T-helper 2 cell treated with Interferon-gamma antibody and Interleukin-4, amounts not matched to agents 100 ng/mL and 5 ng/mL, for 36 hours (primary cell): ENCODE data around the gene MGLL. TPM values are rescaled to one million over a fixed set of nuclear protein-coding genes. Genes with fewer than 3 reads are reported as not detected.
"Not testable (repeated sequence)": the region's sequence is repeated elsewhere in the genome, so short reads cannot be mapped to it uniquely, and the experiment has no call there.

ENCODE experiments used
- intact Hi-C: fragments of 100-400 bp; cut with micrococcal nuclease; formaldehyde crosslinking; loops from one replicate; pipeline ENCODE4 v1.15.1; 2023
- total RNA-seq: library from RNA; stranded (reverse); gene quantifications from 2 replicates; pipeline ENCODE4 v1.2.3, GENCODE V29; 2022

MGLL gene
- total RNA-seq, 1 donor from 2014 or later, result 3.8 TPM

DNA sequence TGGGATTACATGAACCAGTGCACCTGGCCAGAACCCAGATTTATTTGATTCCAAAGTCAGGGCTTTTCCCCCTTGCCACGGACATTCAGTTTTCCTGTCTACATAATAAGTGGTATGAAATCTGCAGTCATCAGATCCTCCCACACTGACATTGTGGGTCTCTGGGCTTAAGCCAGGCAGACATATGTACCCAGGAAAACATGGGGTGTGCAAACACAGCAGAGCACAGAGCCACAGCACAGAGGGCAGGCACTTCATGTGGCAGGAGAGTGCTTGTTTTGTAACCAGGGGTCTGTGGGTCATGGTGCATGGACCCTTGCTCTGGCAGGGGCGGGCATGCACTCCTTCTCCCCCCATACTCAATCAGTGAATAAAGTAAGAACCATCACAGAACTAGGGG is 155.6 kb downstream of the MGLL start:
- intact Hi-C loops, result no loop called here

GRCh38 chr3:127665586-127665985 is 156.7 kb downstream of the MGLL start:
- intact Hi-C loops, result no loop called here

DNA sequence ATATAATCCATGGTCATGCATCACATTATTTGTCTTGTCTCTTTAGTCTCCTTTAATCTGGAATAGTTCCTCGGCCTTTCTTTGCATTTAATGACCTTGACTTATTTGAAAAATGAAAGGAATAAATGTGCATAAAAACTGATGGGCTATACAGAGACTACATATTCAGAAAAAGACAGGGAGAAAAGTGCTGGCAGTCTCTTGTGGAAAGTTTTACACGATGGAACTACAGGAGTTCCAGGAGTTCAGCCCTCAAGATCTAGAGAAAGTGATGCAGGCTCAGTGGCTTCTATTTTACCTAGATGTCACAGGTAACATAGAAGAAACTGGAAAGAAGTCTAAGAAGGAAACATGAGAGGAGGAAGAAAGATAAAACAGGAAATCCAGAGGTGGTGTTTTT is 157.2 kb downstream of the MGLL start:
- intact Hi-C loops, result no loop called here

DNA sequence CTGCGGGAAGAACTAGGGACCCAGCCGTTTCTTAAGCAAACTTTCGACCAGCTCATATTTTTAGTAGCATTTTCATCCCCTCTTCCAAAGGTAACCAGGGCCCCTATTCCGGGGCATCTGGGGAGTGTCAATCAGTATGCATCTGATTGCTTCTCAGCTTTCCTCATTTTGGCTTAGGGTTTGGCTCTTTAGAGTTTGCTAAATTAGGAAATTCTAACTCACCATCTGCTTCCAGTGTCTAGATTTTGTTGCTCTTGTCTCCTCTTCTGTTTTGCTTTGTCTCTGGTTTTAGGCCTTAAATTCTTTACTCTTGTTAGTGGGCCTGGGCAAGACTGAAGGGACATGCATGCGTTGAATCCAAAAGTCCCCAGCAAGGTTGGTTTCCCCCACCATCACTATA is 159.2 kb downstream of the MGLL start:
- intact Hi-C loops, result no loop called here

DNA sequence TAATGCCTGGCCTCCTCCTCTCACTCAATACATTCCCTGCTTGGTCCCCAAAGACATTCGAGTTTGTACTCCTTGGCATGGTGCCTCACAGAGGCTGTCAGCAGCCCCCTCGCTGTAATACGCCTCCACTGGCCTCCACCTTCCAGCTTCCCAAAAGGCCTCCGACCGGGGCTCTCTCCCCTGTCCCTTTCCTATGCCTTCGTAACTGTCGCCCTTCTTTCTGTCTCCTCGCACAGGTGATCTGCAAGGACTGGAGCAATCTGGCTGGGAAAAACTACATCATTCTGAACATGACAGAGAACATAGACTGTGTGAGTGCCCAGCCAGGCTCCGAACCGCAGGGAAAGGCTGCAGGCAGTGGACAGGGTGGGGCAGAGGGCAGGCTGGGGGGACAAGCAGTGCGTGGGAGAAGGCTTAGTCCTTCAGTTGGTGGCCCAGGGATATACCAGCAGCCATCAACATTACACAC is 160.3 kb downstream of the MGLL start:
- intact Hi-C loops, result no loop called here

DNA sequence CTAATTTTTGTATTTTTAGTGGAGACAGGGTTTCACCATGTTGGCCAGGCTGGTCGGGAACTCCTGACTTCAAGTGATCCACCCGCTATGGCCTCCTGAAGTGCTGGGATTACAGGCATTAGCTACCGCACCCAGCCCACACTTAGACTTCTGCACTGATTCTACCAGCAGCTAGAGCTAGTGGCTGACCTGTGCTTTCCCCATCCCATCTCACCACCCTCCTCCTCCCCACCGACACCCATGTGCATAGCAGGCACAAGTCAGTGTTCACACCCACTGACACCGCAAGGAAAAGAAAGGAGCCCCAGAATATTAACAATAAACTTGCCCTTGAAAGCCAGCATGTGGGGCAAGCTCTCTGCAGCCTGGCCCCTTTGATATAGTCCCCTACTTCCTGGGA is 160.7 kb downstream of the MGLL start:
- intact Hi-C loops, result no loop called here

DNA sequence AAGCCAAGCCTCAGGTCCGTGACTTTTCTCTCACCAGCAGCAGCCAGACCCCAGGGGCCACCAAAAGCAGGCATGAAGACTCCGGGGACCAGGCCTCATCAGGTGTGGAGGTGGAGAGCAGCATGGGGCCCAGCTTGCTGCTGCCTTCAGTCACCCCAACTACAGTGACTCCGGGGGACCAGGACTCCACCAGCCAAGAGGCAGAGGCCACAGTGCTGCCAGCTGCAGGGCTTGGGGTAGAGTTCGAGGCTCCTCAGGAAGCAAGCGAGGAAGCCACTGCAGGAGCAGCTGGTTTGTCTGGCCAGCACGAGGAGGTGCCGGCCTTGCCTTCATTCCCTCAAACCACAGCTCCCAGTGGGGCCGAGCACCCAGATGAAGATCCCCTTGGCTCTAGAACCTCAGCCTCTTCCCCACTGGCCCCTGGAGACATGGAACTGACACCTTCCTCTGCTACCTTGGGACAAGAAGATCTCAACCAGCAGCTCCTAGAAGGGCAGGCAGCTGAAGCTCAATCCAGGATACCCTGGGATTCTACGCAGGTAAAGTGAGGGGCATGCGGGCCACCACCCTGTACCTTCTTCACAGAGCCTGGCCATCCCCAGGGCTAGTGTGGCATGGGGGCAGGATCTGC is 161.6 kb downstream of the MGLL start:
- intact Hi-C loops, result no loop called here

DNA sequence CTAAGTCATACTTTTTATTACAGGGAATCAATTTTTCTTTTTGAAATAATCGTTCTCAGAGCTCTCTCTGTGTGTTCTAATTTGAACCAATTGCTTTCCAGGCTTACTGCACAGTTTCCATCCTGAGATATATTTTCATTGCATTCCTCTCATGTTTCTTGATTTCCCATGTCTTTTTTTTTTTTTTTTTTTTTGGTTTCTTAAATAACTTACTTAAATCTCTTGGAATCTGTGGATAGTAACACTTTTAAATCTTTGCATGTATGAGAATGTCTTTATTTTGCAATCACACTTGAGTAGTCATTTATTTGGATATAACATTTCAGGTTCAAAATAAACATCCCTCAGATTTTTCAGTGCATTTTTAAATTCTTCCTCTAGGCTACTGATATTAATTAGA is 164.1 kb downstream of the MGLL start:
- intact Hi-C loops, result no loop called here

DNA sequence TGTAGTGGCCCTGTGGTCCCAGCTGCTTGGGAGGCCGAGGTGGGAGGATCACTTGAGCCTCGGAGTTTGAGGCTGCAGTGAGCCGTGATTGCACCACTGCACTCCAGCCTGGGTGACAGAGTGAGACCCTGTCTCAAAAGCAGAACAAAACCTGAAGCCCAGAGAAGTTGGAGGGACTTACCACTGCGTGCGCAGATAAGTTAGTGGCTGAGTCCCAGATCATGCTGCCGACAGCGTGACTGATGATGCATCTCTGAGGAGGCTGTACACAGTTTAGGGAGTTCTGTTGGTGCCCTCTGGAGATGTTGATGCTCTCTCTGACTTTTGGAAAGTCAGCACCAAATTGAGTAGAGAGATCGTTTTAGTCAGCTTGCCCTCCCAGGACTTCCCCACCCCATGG is 165.4 kb downstream of the MGLL start:
- intact Hi-C loops, result no loop called here

- intact Hi-C loops, result no loop called here
Measured at GRCh38 chr3:127655641-127656040, 166.7 kb downstream of the MGLL start.

DNA sequence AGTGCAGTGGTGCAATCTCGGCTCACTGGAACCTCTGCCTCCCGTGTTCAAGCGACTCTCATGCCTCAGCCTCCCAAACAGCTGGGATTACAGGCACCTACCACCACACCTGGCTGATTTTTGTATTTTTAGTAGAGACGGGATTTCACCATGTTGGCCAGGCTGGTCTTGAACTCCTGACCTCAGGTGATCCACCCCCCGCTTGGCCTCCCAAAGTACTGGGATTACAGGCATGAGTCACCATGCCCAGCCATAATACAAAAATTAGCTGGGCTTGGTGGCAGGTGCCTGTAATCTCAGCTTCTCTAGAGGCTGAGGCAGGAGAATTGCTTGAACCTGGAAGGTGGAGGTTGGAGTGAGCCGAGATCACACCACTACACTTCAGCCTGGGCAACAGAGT is 167.3 kb downstream of the MGLL start:
- intact Hi-C loops, result not testable (repeated sequence)

DNA sequence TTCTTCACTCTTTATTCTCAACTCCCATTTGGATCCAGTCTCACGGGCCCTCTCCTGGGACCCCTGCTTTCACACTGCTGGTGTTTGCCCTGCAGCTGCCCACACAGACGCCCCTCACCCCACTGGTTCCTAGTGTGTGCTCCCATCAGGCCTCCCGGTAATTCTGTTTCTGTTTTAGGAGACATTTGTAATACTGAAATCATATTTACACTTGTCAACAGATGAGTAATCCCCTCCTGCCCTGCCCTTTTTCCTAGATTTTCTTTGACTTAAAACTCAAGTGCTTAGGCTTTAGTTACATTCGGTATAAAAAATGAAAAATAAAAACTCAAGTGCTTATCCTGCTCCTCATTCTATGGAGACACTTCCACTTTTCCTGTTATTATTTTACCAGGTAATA is 167.9 kb downstream of the MGLL start:
- intact Hi-C loops, result no loop called here

- intact Hi-C loops, result loop anchor here (1.0 to 2.0 kb wide), 2 partner anchors 42 to 178 kb away; no protein-coding TSS in a partner anchor
Measured at GRCh38 chr3:127652246-127652995, 169.9 kb downstream of the MGLL start.

DNA sequence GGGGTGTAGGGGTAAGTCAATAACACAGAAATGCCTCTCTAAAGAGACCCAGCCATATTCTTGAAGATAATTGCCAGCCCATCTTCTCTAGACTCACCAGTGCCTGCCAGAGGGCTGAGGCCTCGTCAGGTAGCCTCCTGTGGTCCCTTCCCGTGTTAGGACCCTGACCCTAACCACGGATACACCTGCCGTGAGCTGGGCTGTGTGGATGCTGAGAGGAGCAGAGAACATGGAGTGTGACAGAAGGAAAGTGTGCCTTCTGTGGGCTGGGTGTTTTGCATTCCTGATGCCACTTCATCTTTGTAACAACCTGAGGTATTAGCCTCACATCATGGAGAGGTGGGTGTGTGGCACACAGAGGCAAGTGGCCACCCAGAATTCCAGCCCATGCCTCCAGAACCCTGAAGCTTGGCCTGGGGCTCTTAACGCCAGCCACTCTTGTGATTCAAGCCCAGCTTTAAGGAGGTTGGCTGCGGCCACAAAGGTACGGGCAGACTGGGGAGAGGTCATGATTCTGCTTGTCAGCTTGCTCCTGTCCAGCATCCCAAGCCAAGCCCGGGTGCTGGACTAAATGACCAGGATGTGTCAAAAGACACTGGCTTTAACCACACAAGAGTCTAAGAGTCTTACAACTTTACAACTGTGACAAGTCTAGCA is 170.7 kb downstream of the MGLL start:
- intact Hi-C loops, result loop anchor here (1.0 to 2.0 kb wide), 2 partner anchors 43 to 179 kb away; no protein-coding TSS in a partner anchor

GRCh38 chr3:127650236-127650635 is 172.1 kb downstream of the MGLL start:
- intact Hi-C loops, result no loop called here

DNA sequence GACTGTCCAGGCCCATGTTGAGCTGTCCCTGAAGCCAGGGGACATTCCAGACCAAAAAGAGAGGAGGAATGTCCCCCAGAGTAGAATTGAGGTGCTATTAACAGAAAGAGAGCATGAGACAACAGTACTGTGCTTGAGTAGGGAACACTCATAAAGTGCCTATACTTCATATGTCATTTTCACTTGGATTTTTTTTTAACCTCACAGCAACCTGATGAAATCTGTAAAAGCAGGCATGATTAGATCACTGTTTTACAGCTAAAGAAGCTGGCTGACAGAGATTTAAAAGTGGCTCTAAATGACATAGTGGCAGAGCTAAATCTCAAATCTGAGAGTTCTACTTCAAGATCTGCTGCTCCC is 174.5 kb downstream of the MGLL start:
- intact Hi-C loops, result no loop called here

- intact Hi-C loops, result no loop called here
Measured at GRCh38 chr3:127647166-127647844, 175.0 kb downstream of the MGLL start.

DNA sequence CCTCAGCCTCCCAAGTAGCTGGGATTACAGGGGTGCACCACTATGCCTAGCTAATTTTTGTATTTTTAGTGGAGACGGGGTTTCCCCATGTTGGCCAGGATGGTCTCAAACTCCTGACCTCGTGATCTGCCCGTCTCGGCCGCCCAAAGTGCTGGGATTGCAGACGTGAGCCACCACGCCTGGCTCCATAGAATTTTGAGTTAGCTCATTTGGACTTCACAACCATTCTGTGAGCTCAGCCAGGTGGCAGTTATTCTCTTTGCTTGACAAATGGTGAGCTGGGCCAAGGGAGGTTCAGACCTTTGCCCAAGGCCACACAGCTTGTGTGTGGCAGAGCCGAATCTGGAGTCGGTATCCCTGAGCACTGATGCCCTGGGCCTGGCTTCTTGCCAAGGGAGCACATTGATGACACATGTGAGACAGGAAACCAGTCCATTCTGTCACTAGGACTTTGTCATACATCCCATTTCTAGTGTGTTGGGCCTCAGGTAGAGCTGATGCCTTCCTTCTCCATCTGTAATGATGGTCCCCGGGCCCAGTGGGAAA is 175.7 kb downstream of the MGLL start:
- intact Hi-C loops, result no loop called here

DNA sequence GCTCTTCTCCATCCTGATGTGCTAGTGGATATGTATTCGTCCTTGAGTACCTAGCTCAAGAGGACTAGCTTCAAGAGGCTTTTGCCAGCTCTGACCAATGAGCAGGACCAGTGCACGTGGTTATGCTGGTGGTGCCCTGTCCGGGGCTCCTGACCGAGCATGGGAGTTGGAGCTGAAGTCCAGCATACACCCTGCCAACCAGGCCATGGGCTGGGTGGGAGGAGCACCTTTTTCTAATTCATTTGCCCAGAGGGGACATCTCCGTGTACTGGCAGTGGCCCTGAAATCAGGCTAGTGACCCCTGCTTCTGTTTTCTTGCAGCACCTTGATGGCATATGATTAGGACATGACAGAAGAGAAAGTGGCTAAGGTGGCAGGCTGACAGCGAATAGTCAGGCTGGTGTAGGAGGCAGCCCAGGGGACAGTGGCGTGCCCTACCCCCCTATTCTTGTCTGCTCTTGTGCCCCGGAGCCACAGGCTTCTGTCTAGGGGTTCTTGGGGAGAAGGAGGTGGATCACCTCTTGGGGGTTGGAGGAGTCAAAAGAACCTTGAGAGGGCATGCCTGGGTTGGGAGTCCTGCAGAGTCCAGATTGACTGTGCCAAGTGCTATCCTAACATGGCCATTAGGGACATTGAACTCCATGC is 176.8 kb downstream of the MGLL start:
- intact Hi-C loops, result no loop called here

GRCh38 chr3:127644641-127645370 is 177.5 kb downstream of the MGLL start:
- intact Hi-C loops, result no loop called here

GRCh38 chr3:127640042-127640355 is 182.3 kb downstream of the MGLL start:
- intact Hi-C loops, result no loop called here
